Effector memory CD8-positive, alpha-beta T cell (primary cell): Measurements from ENCODE around the gene TRIP13.
"Not testable (repeated sequence)": the region's sequence is repeated elsewhere in the genome, so short reads cannot be mapped to it uniquely, and the experiment has no call there.

Experiments used
- ATAC-seq: fragments of 150-1000 bp; cut with Tn5 transposase; replicated peaks from 2 replicates; pipeline ENCODE4 v1.10.0; 2021; ENCODE audit warnings: mild to moderate bottlenecking, moderate library complexity
- DNase-seq, 3 experiments: peaks; one replicate each; pipeline ENCODE4 v3.0.0; 2021
- H3K27ac Mint-ChIP-seq, 2 donors: one replicate each; pipeline ENCODE4 v1.8.0; 2022; ENCODE audit warnings: mild to moderate bottlenecking in 2 of 2, mixed read lengths in 2 of 2, moderate library complexity in 2 of 2
- H3K27me3 Mint-ChIP-seq, 2 donors: one replicate each; pipeline ENCODE4 v1.8.0; 2022; ENCODE audit warnings: mixed read lengths in 2 of 2
- H3K36me3 Mint-ChIP-seq: one replicate; pipeline ENCODE4 v1.8.0; 2022; ENCODE audit warnings: mild to moderate bottlenecking, moderate library complexity, mixed read lengths; ENCODE audit not compliant: insufficient read depth
- H3K4me1 Mint-ChIP-seq, 2 donors: one replicate each; pipeline ENCODE4 v1.8.0; 2022; ENCODE audit warnings: low read depth in 2 of 2, mixed read lengths in 2 of 2
- H3K4me3 Mint-ChIP-seq, 2 donors: one replicate each; pipeline ENCODE4 v1.8.0; 2022; ENCODE audit warnings: mild to moderate bottlenecking in 2 of 2, mixed read lengths in 2 of 2, moderate library complexity in 2 of 2
- H3K9me3 Mint-ChIP-seq, 2 donors: one replicate each; pipeline ENCODE4 v1.8.0; 2022; ENCODE audit warnings: mixed read lengths in 2 of 2
- total RNA-seq, 9 experiments: gene quantifications; one replicate each; lab custom pipeline; 2026; lab: John Stamatoyannopoulos, UW

The TRIP13 gene, protein sequence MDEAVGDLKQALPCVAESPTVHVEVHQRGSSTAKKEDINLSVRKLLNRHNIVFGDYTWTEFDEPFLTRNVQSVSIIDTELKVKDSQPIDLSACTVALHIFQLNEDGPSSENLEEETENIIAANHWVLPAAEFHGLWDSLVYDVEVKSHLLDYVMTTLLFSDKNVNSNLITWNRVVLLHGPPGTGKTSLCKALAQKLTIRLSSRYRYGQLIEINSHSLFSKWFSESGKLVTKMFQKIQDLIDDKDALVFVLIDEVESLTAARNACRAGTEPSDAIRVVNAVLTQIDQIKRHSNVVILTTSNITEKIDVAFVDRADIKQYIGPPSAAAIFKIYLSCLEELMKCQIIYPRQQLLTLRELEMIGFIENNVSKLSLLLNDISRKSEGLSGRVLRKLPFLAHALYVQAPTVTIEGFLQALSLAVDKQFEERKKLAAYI
- 0.50 to 9.9 (median 4.0) reads per million in 9 experiments for total RNA-seq

DNA sequence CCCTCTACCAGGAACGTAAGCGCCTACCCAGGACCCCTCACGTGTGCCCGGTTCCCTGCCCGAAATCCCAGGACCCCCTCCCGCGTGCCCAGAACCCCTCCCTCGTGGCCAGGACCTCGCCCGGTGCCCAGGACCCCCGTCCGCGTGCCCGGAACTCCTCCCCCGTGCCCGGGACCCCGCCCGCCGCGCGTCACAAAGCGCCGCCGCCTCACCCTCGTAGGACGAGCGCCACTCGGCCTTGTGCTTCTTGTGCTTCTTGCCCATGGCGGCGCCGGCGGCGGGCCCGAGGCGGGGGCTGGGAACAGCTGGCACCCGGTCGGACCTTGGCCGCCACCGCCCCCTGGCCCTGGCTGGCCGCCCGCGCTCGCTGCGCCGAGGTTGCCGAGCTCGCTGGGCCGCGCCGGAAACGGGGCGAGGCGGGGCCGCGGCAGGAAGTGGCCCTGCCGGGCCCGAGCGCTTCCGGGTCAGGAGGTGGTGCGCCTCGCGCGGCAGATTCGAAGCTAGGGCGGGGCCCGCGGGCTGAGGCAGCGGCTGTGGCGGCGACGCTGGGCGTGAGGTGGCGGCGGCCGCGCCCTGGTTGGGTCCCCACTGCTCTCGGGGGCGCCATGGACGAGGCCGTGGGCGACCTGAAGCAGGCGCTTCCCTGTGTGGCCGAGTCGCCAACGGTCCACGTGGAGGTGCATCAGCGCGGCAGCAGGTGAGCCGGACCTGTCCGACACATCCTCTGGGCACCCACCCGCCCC lies at the start of gene TRIP13, which contains the start of gene BRD9:
Gene TRIP13 (plus strand): TSS at position 491 of the 743 bp plus-strand sequence. CDS start 115 bp downstream, at position 606.
Gene BRD9 (minus strand): TSS at position 408 of the 743 bp plus-strand sequence. CDS start 144 bp downstream, at position 264.
- H3K36me3 Mint-ChIP-seq = peaks cover 39% of the 10 kb centered on the region
- H3K27ac Mint-ChIP-seq = peak within 1 kb of the TSS; percentile 90 to 93
- no peaks in the 10 kb centered on the region for H3K27me3 Mint-ChIP-seq
- ATAC-seq (peak; percentile 95), DNase-seq (peak; percentile 77 to 83 (median 79))
- peak within 1 kb of the TSS; percentile 89 for H3K4me3 Mint-ChIP-seq
- H3K4me1 Mint-ChIP-seq = peaks cover 13 to 15% of the 10 kb centered on the region in 2 donors
- no peaks in the 10 kb centered on the region for H3K9me3 Mint-ChIP-seq

DNA sequence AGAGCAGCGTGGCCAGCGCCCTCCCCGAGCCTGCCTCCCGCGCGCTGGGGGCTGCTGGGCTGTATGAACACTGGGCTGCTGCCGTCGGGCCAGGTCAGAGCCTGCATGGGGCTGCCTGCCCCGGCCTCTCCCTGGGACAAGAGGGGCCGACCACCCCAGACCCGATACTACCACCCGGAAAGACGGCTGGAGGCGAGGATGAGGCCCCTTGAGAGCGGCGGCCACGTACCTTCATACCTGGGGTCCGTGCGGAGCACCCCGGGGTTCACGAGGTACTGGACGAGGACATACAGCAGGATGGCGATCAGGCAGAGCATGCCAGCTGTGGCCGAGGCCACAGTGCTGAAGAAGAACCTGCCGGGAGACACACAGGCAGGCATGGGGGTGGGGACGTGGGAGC lies 49.3 kb upstream of the TRIP13 start:
- not testable (repeated sequence) for ATAC-seq, H3K36me3 Mint-ChIP-seq, H3K4me3 Mint-ChIP-seq, DNase-seq, H3K27ac Mint-ChIP-seq, H3K4me1 Mint-ChIP-seq, H3K27me3 Mint-ChIP-seq, H3K9me3 Mint-ChIP-seq

DNA sequence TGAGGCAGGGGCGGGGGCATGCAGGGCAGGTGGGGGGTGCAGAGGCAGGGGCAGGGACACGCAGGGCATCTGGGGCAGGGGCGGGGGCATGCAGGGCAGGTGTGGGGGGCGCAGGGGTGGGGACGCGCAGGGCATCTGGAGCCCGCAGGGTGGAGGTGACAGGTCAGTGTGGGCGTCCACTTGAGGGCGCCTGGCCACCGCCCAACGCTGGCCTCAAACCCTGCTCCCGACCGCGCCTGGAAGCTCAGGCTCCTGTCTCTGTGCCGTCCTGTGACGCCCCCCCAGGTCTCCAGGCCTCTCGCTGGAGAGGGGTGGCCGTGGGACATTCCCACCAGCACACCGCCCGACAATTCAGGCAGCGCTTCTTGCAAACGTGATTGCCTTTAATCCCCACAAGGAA lies 48.8 kb upstream of the TRIP13 start:
- H3K9me3 Mint-ChIP-seq, DNase-seq, H3K4me3 Mint-ChIP-seq, H3K27me3 Mint-ChIP-seq, H3K27ac Mint-ChIP-seq, H3K36me3 Mint-ChIP-seq, H3K4me1 Mint-ChIP-seq, ATAC-seq: not testable (repeated sequence)

DNA sequence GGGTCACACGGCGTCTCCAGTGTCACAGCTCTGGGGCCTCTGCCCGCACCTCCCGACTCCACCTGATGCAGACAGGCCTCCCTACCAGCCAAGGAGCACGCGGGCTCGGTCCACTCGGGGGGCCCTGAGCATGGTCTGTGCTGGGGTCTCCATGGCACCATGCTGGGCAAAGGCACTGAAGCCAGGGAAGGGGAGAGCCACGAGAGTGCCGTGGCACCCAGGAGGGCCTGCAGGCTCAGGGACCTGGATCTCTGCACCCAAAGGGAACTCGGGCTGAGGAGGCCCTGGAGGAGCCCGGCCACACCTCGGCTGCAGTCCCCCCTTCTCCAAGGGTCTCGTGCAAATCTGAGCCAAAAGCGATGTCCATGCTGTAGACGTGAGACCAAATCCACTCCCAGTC lies 48.3 kb upstream of the TRIP13 start:
- not testable (repeated sequence) for H3K36me3 Mint-ChIP-seq, H3K27me3 Mint-ChIP-seq, ATAC-seq, H3K4me1 Mint-ChIP-seq, DNase-seq, H3K27ac Mint-ChIP-seq, H3K4me3 Mint-ChIP-seq, H3K9me3 Mint-ChIP-seq

DNA sequence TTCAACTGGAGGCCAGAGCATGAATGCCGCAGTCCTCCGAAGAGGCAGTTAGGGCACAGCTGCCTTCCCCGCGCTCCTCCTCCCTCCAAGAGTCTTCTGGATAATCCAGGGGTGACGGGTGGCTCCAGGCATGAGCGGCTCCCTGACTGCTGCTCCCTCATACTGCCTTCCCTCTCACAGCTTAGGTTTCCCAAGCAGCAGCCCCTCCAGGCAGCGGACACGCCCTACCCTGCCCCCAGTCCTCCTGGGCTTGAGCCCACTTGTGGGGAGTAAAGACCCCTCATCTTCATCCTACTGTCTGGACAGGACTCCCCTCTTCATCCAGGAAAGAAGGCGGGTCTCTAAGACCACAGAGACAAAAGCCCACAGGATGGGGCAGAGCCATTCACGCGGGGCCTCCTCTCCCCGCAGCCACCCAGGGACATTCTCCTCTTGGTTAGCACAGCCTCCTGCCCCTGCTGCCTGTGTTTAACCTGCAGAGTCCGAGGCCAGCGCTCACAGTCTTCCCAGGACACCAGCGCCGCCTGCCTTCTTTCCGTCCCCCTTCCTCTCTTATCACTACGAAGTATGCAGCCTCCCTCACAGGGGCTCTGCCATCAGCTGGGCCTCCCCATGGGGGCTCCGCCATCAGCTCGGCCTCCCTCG lies 47.5 kb upstream of the TRIP13 start:
- not testable (repeated sequence) for DNase-seq, H3K9me3 Mint-ChIP-seq, H3K27ac Mint-ChIP-seq, H3K36me3 Mint-ChIP-seq, H3K4me1 Mint-ChIP-seq, H3K4me3 Mint-ChIP-seq, H3K27me3 Mint-ChIP-seq, ATAC-seq

DNA sequence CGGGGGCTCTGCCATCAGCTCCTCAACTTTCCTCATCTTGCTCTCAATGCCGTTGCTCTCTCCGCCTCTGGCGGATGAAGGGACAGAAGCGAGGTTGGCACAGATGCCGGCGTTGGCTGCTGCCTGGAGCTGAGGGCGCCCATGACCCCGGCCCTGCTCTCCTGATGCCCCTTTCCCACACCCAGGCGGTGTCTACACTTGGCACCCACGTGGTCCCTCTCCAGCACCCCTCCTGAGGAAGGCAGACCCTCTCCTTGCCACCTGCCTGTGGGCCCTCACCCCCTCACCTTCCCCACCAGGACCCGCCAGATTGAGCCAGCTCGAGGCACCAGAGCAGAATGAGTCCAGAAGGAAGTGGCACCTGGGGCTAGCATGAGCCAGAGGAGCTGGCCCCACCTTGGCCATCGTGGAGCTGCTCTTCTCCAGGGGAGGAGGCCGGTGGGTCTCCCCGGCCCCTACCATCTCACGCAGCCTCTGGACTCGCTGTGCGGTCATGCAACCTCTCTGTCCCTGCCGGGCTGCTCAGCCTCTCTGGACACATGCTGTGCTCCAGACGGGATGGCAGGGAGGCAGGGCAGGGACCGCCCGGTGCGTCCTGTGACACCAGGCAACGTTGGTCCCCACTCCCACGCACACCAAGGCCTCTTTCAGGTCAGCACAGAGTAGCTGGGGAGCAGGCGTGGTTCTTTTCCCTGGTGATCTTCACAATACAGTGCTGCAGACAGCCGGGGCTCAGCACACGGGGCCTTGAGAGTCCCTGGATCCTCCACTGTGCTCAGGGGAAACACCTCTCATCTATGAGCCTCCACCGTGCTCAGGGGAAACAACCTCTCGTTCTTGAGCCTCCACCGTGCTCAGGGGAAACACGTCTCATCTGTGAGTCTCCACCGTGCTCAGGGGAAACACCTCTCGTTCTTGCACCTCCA lies 46.7 kb upstream of the TRIP13 start:
- not testable (repeated sequence) for DNase-seq, H3K9me3 Mint-ChIP-seq, ATAC-seq, H3K36me3 Mint-ChIP-seq, H3K4me1 Mint-ChIP-seq, H3K27me3 Mint-ChIP-seq, H3K27ac Mint-ChIP-seq, H3K4me3 Mint-ChIP-seq

DNA sequence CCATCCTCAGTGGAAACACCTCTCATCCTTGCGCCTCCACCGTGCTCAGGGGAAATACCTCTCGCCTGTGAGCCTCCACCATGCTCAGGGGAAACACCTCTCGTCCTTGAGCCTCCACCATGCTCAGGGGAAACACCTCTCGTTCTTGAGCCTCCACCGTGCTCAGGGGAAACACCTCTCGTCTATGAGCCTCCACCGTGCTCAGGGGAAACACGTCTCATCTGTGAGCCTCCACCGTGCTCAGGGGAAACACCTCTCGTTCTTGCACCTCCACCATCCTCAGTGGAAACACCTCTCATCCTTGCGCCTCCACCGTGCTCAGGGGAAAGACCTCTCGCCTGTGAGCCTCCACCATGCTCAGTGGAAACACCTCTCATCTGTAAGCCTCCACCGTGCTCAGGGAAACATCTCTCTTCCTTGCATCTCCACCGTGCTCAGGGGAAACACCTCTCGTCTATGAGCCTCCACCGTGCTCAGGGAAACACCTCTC lies 46.0 kb upstream of the TRIP13 start:
- peak overlapping the region; percentile 20 to 30 for H3K27ac Mint-ChIP-seq
- not testable (repeated sequence) for DNase-seq, H3K36me3 Mint-ChIP-seq, ATAC-seq, H3K4me3 Mint-ChIP-seq, H3K27me3 Mint-ChIP-seq, H3K9me3 Mint-ChIP-seq, H3K4me1 Mint-ChIP-seq

DNA sequence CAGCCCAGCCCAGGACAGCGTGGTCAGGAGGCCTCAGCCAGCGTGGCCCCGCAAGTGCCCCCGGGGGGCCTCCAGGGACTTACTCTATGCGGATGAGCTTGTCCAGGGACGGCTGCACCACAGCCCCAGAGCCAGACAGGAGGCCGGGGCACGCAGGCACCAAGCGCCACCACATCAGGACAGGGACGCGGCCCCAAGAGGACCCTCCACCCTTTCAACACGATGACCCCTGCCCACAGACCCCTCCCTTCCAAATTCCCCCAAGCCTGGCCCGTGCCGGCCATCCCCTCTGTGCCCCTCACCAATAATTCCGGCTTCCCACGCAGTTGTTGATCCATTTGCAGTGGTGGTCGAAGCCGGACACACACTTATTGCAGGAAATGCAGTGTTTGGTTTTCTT lies 45.5 kb upstream of the TRIP13 start:
- DNase-seq, H3K4me1 Mint-ChIP-seq, H3K36me3 Mint-ChIP-seq, H3K4me3 Mint-ChIP-seq, H3K9me3 Mint-ChIP-seq, ATAC-seq: not testable (repeated sequence)
- H3K27ac Mint-ChIP-seq = peak overlapping the region; percentile 20 to 30
- peaks cover 6 to 13% of the 10 kb centered on the region in 2 donors for H3K27me3 Mint-ChIP-seq

DNA sequence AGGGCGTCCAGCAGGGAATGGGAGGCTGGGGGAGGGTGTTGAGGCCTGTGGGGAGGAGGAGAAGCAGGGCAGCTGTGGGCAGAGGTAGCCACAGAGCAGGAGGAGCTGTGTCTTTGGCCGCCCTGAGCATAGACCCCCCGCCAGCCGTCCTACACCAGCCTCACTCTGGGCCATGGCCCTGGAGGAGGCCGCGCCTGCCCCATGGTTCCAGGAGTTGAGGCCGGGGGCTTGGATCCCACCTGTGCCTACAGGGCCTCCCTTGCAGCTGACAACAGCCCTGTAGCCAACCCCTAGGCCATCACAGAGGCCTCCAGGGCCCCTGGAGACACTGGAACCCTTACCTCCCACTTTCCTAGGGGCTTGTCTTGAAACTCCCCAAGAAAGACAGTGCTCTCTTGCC lies 44.9 kb upstream of the TRIP13 start:
- not testable (repeated sequence) for H3K4me1 Mint-ChIP-seq, H3K36me3 Mint-ChIP-seq, H3K4me3 Mint-ChIP-seq, H3K9me3 Mint-ChIP-seq, ATAC-seq, DNase-seq, H3K27ac Mint-ChIP-seq
- H3K27me3 Mint-ChIP-seq = peaks cover 11 to 16% of the 10 kb centered on the region in 2 donors

DNA sequence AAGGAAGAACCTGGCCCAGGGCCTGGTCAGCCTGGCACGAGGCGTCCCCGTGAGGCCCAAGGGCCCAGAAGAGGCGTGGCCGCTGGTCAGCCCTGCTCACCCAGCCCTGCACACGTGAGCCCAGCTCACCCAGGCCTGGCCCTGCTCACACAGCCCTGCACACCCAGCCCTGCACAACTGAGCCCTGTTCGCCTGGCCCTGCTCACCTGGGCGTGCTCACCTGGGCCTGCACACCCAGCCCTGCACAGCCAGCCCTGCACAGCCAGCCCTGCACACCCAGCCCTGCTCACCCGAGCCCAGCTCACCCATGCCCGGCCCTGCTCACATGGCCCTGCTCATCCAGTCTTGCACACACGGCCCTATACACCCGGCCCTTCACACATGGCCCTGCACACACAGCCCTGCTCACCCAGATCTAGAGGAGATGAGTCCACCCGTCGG lies 44.0 kb upstream of the TRIP13 start:
- Mint-ChIP-seq H3K4me1 (peaks cover 5 to 8% of the 10 kb centered on the region in 2 donors), H3K9me3 (no peaks in the 10 kb centered on the region), H3K36me3 (peaks cover 6% of the 10 kb centered on the region), H3K27ac (no peak overlapping the region), H3K4me3 (no peak overlapping the region), H3K27me3 (peaks cover 11 to 16% of the 10 kb centered on the region in 2 donors)
- ATAC-seq = no peak
- no peak for DNase-seq

DNA sequence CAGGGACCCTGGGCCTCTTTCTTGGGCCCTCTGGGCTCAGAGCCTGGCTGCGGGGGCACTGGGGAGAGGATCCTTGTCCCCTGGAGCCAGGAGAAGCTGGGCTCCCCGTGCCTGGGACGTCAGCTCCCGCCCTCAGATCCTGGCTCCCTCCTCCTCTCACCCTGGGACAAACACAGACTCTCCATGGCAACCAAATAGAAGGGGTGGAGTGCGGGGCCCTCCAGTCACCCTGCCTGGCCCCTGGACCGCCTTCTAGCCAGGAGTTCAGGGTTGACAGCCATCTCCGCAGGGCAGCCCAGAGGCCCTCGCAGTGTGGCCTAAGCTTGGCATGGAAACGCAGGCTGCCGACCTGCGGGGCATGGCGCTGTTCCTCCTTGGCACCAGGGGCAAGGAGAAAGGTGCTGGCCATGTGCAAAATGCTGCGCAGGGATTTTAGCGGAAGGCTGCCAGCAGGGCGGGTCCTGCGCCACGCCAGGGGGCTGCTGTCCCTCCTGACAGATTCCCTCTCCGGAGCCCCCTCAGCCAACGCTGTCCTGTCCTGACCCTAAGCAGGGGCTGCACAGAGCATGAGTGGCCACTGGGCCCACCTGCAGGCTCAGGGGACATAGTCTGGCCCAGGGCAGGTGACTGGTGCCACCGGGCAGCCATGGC lies 42.9 kb upstream of the TRIP13 start:
- DNase-seq = no peak
- H3K36me3 Mint-ChIP-seq = peaks cover 5% of the 10 kb centered on the region
- no peaks in the 10 kb centered on the region for H3K9me3 Mint-ChIP-seq
- peaks cover 5 to 8% of the 10 kb centered on the region in 2 donors for H3K4me1 Mint-ChIP-seq
- no peak overlapping the region for H3K27ac Mint-ChIP-seq
- ATAC-seq = peak; percentile 77
- H3K4me3 Mint-ChIP-seq = no peak overlapping the region
- H3K27me3 Mint-ChIP-seq = peaks cover 11 to 16% of the 10 kb centered on the region in 2 donors

DNA sequence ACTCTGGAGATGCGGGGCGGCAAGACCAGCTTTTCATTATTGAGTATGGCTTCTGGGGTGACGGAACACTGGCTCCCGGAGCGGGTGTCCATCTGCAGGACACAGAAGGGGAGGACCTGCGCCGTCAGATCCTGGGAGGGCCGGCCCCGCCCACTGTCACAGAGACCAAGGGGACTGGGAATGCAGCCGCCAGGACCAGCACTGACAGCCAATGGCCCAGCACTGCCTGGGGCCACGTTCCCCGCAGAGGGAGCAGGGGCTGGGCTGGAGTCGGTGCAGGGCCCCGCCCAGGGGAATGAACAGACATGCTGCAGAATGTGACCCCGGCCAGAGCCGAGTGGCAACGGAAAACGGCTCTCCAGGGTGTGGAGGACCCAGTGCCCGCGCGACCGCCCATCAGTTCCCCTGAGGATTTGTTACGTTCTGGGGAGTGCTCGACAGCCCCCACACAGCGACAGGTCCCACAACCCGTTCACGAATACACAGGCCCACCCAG lies 42.1 kb upstream of the TRIP13 start, which contains the start of gene ZDHHC11:
Gene ZDHHC11 (minus strand): TSS at position 476 of the 496 bp plus-strand sequence. CDS start 384 bp downstream, at position 92.
- no peak for ATAC-seq

More for the DNA sequence above, 42.1 kb upstream of the TRIP13 start, which contains the start of gene ZDHHC11:
- Mint-ChIP-seq H3K4me1 (peaks cover 5 to 8% of the 10 kb centered on the region in 2 donors), H3K4me3 (no peak within 1 kb of the TSS), H3K9me3 (no peaks in the 10 kb centered on the region), H3K27me3 (peaks cover 11 to 16% of the 10 kb centered on the region in 2 donors), H3K36me3 (peaks cover 4% of the 10 kb centered on the region), H3K27ac (no peak within 1 kb of the TSS)
- no peak for DNase-seq
